HG03571 (cell line): ENCODE measurements around the gene ARSH.
"Not testable (repeated sequence)": the region's sequence is repeated elsewhere in the genome, so short reads cannot be mapped to it uniquely, and the experiment has no call there.

Source experiments
- ATAC-seq: cut with Tn5 transposase; IDR thresholded peaks from one replicate; pipeline ENCODE4 v1.9.1; 2021; ENCODE audit not compliant: unreplicated experiment

ARSH gene

GRCh38 chrX:3006495-3006894 is at the start of gene ARSH:
ARSH (plus strand) TSS chrX:3006546; CDS start chrX:3006613, 67 bp downstream.
- no peak for ATAC-seq

GRCh38 chrX:2958199-2958598 is 48.1 kb upstream of the ARSH start:
- ATAC-seq: no peak

- no peak for ATAC-seq
Measured at GRCh38 chrX:2960861-2961515, 45.4 kb upstream of the ARSH start.

- no peak for ATAC-seq
Measured at GRCh38 chrX:2962381-2962780, 44.0 kb upstream of the ARSH start.

GRCh38 chrX:2963449-2963848 is 42.9 kb upstream of the ARSH start:
- not testable (repeated sequence) for ATAC-seq

- not testable (repeated sequence) for ATAC-seq
Measured at GRCh38 chrX:2963992-2964794, 42.2 kb upstream of the ARSH start.

GRCh38 chrX:2965965-2966364 is 40.4 kb upstream of the ARSH start:
- no peak for ATAC-seq

- no peak for ATAC-seq
Measured at GRCh38 chrX:2967012-2967411, 39.3 kb upstream of the ARSH start.

GRCh38 chrX:2967584-2967983 is 38.8 kb upstream of the ARSH start:
- no peak for ATAC-seq

- no peak for ATAC-seq
Measured at GRCh38 chrX:2967998-2968909, 38.1 kb upstream of the ARSH start.

- ATAC-seq: no peak
Measured at GRCh38 chrX:2969021-2969420, 37.3 kb upstream of the ARSH start.

- ATAC-seq: no peak
Measured at GRCh38 chrX:2972391-2972790, 34.0 kb upstream of the ARSH start.

GRCh38 chrX:2974961-2975360 is 31.4 kb upstream of the ARSH start:
- no peak for ATAC-seq

- ATAC-seq: not testable (repeated sequence)
Measured at GRCh38 chrX:2978639-2979038, 27.7 kb upstream of the ARSH start.

- ATAC-seq: no peak
Measured at GRCh38 chrX:2984342-2984741, 22.0 kb upstream of the ARSH start.

GRCh38 chrX:2989565-2989964 is 16.8 kb upstream of the ARSH start:
- no peak for ATAC-seq

GRCh38 chrX:3010532-3010931 is 4.2 kb downstream of the ARSH start:
- ATAC-seq: no peak

GRCh38 chrX:3017492-3017891 is 11.1 kb downstream of the ARSH start:
- no peak for ATAC-seq

- no peak for ATAC-seq
Measured at GRCh38 chrX:3024176-3024575, 17.8 kb downstream of the ARSH start.

GRCh38 chrX:3026074-3026815 is 19.9 kb downstream of the ARSH start:
- no peak for ATAC-seq

- ATAC-seq: no peak
Measured at GRCh38 chrX:3029129-3029528, 22.8 kb downstream of the ARSH start.
